IPS-18c (cell line): ENCODE measurements around the gene FAM53A.

ENCODE experiments used
- H3K4me3 ChIP-seq: 2 replicates; pipeline ENCODE4 v1.7.0; 2013; ENCODE audit warnings: low read depth, mild to moderate bottlenecking, low read length, moderate library complexity; ENCODE audit not compliant: insufficient read depth
- H3K9me3 ChIP-seq: one replicate; pipeline ENCODE4 v1.6.1; 2013; ENCODE audit warnings: mild to moderate bottlenecking, low read length, moderate library complexity; ENCODE audit not compliant: control insufficient read depth, insufficient read depth

The FAM53A gene

GRCh38 chr4:1683736-1684505 is at the start of gene FAM53A:
FAM53A (minus strand) TSS chr4:1684313; CDS start chr4:1668741, 15,572 bp downstream.
- Histone ChIP-seq H3K9me3 (peaks cover 4% of the 10 kb centered on the region), H3K4me3 (peak within 1 kb of the TSS; percentile 73)

GRCh38 chr4:1732911-1733310 is 48.8 kb upstream of the FAM53A start:
- H3K9me3 ChIP-seq = peaks cover 8% of the 10 kb centered on the region
- no peak overlapping the region for H3K4me3 ChIP-seq

- H3K4me3 ChIP-seq = no peak overlapping the region
- H3K9me3 ChIP-seq = no peaks in the 10 kb centered on the region
Observed at GRCh38 chr4:1731180-1731579, 47.1 kb upstream of the FAM53A start.

GRCh38 chr4:1730532-1731135 is 46.5 kb upstream of the FAM53A start:
- Histone ChIP-seq H3K9me3 (no peaks in the 10 kb centered on the region), H3K4me3 (no peak overlapping the region)

GRCh38 chr4:1728061-1728980 is 44.2 kb upstream of the FAM53A start:
- no peak overlapping the region for H3K4me3 ChIP-seq
- no peaks in the 10 kb centered on the region for H3K9me3 ChIP-seq

GRCh38 chr4:1727117-1728031 is 43.3 kb upstream of the FAM53A start:
- Histone ChIP-seq H3K4me3 (no peak overlapping the region), H3K9me3 (no peaks in the 10 kb centered on the region)

GRCh38 chr4:1726146-1726934 is 42.2 kb upstream of the FAM53A start:
- no peaks in the 10 kb centered on the region for H3K9me3 ChIP-seq
- no peak overlapping the region for H3K4me3 ChIP-seq

GRCh38 chr4:1725521-1725920 is 41.4 kb upstream of the FAM53A start:
- H3K9me3 ChIP-seq = no peaks in the 10 kb centered on the region
- H3K4me3 ChIP-seq = no peak overlapping the region

- H3K9me3 ChIP-seq = no peaks in the 10 kb centered on the region
- peak overlapping the region; percentile 17; the same call in 1 of the 2 replicates for H3K4me3 ChIP-seq
Observed at GRCh38 chr4:1723131-1723801, 39.2 kb upstream of the FAM53A start.

GRCh38 chr4:1722551-1723118 is 38.5 kb upstream of the FAM53A start:
- Histone ChIP-seq H3K4me3 (peak overlapping the region; percentile 88), H3K9me3 (no peaks in the 10 kb centered on the region)

- H3K4me3 ChIP-seq = peak overlapping the region; percentile 88
Observed at GRCh38 chr4:1721666-1722550, 37.8 kb upstream of the FAM53A start.

GRCh38 chr4:1721003-1721665 is 37.0 kb upstream of the FAM53A start, which contains the start of the genes TACC3 and TMEM129:
TACC3 (plus strand) TSS chr4:1721521; CDS start chr4:1723422, 1,901 bp downstream.
TMEM129 (minus strand) TSS chr4:1721323; CDS start chr4:1720837, 486 bp downstream.
- Histone ChIP-seq H3K9me3 (no peaks in the 10 kb centered on the region), H3K4me3 (peak within 1 kb of the TSS; percentile 95)

More at GRCh38 chr4:1721666-1722550, 37.8 kb upstream of the FAM53A start:
- H3K9me3 ChIP-seq = no peaks in the 10 kb centered on the region

- peak overlapping the region; percentile 95 for H3K4me3 ChIP-seq
- no peaks in the 10 kb centered on the region for H3K9me3 ChIP-seq
Observed at GRCh38 chr4:1720163-1720983, 36.3 kb upstream of the FAM53A start.
